Sigmoid colon (tissue), 7 donors: ENCODE data around the gene UBE2M. TPM values are rescaled to one million over a fixed set of nuclear protein-coding genes. Genes with fewer than 3 reads are reported as not detected.
A peak's percentile ranks its signal among the peaks of the same experiment; 100 is the strongest.

Source experiments
- DNase-seq: peaks from one replicate; pipeline ENCODE4 v3.0.0-alpha.2; 2019
- H3K27ac ChIP-seq, 4 donors: fragments of 200-600 bp; sonication (generic); one replicate each; pipeline ENCODE4 v1.5.1; 2016 to 2019; ENCODE audit warnings: mild to moderate bottlenecking in 1 of 4
- H3K27me3 ChIP-seq, 3 donors: fragments of 200-600 bp; sonication (generic); one replicate each; pipeline ENCODE4 v1.5.1; 2019; ENCODE audit warnings: mild to moderate bottlenecking in 1 of 3
- H3K36me3 ChIP-seq, 4 donors: fragments of 200-600 bp; sonication (generic); one replicate each; pipeline ENCODE4 v1.5.1; 2016 to 2019
- H3K4me1 ChIP-seq, 4 donors: fragments of 200-600 bp; sonication (generic); one replicate each; pipeline ENCODE4 v1.5.1; 2017 to 2019
- H3K4me3 ChIP-seq, 4 donors: fragments of 200-600 bp; sonication (generic); one replicate each; pipeline ENCODE4 v1.5.1; 2017 to 2019; ENCODE audit warnings: mild to moderate bottlenecking in 2 of 4, moderate library complexity in 1 of 4
- H3K9me3 ChIP-seq, 4 donors: fragments of 200-600 bp in 3 of 4; sonication (generic) in 3 of 4; one replicate each; pipeline versions ENCODE4 v1.5.1 to v1.6.1; 2013 to 2019
- EP300 ChIP-seq, 4 donors: sonication (generic); formaldehyde crosslinking; IDR thresholded peaks; one replicate each; pipeline ENCODE4 v1.6.1; 2017; ENCODE audit warnings: antibody characterized with exemption in 4 of 4
- POLR2A ChIP-seq, 2 donors: fragments of 450-650 bp; IDR thresholded peaks; one replicate each; pipeline ENCODE4 v1.6.1; 2016; ENCODE audit warnings: antibody characterized with exemption in 2 of 2, mild to moderate bottlenecking in 2 of 2, moderate library complexity in 2 of 2
- POLR2AphosphoS5 ChIP-seq, 4 donors: sonication (generic); formaldehyde crosslinking; IDR thresholded peaks; one replicate each; pipeline ENCODE4 v1.6.1; 2017; ENCODE audit warnings: antibody characterized with exemption in 4 of 4
- WGBS, 2 donors: extraction: QIAGEN DNeasy Blood & Tissue Kit; methylation state at CpG; one replicate each; pipeline ENCODE4 v1.1.7; 2013; 5-methylcytosine and 5-hydroxymethylcytosine counted together
- intact Hi-C: fragments of 100-400 bp; cut with DNase I; formaldehyde crosslinking; loops from one replicate; pipeline ENCODE4 v1.15.1; 2023
- polyA plus RNA-seq, 3 donors: library from polyadenylated mRNA; stranded (reverse); fragments of 200-250 nt; gene quantifications; one replicate each; pipeline ENCODE4 v1.2.3, GENCODE V29; 2013
- total RNA-seq, 4 donors: library from RNA; depleted of rRNA; stranded (reverse); fragments of >200 nt; gene quantifications; one replicate each; pipeline ENCODE4 v1.1.0, GENCODE V29; 2016
- TF ChIP-seq, protein P1 (sequence below), 4 experiments: fragments of 450-650 bp in 3 of 4; fragments of 200-600 bp in 1 of 4; IDR thresholded peaks; one replicate each; pipeline ENCODE4 v1.5.1; 2016 to 2019; ENCODE audit warnings: antibody characterized with exemption in 4 of 4, mild to moderate bottlenecking in 3 of 4, moderate library complexity in 2 of 4
- donor health status: healthy with polysubstance abuse.
- donor health status: Bipolar disorder and iron deficiency.
- donor health status: healthy.

Gene UBE2M
- total and polyA plus RNA-seq, 7 donors, result 22.4 to 58.5 (median 37.5) TPM

DNA sequence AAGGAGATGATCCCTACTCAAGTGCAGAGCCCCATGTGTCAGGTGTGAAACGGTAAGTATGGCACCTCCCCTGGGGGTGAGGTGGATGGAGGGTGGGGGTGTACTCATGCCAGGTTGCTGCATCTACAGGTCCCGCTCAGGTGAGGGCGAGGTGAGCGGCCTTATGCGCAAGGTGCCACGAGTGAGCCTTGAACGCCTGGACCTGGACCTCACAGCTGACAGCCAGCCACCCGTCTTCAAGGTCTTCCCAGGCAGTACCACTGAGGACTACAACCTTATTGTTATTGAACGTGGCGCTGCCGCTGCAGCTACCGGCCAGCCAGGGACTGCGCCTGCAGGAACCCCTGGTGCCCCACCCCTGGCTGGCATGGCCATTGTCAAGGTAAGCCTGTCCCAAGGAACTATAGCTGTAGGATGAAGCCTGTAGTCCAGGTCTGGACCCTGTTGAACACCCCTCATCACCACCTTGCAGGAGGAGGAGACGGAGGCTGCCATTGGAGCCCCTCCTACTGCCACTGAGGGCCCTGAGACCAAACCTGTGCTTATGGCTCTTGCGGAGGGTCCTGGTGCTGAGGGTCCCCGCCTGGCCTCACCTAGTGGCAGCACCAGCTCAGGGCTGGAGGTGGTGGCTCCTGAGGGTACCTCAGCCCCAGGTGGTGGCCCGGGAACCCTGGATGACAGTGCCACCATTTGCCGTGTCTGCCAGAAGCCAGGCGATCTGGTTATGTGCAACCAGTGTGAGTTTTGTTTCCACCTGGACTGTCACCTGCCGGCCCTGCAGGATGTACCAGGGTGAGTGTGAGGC is 9.3 kb downstream of the UBE2M start:
- no peak overlapping the region for H3K27ac ChIP-seq
- no peak for DNase-seq
- no peaks in the 10 kb centered on the region for H3K27me3 ChIP-seq
- peaks cover 46 to 69% (median 56%) of the 10 kb centered on the region in 4 donors for H3K36me3 ChIP-seq
- no peaks in the 10 kb centered on the region for H3K9me3 ChIP-seq
- H3K4me3 ChIP-seq, result no peak overlapping the region
- H3K4me1 ChIP-seq, result peaks cover 0 to 38% (median 30%) of the 10 kb centered on the region in 4 donors
- intact Hi-C loops, result no loop called here
- WGBS, 2 donors, result 91 to 93% methylated on average over 20 of the region's 20 CpGs
- no peak for TF ChIP-seq POLR2A (IDR thresholded peaks at IDR 0.05)
- TF ChIP-seq, protein P1, sequence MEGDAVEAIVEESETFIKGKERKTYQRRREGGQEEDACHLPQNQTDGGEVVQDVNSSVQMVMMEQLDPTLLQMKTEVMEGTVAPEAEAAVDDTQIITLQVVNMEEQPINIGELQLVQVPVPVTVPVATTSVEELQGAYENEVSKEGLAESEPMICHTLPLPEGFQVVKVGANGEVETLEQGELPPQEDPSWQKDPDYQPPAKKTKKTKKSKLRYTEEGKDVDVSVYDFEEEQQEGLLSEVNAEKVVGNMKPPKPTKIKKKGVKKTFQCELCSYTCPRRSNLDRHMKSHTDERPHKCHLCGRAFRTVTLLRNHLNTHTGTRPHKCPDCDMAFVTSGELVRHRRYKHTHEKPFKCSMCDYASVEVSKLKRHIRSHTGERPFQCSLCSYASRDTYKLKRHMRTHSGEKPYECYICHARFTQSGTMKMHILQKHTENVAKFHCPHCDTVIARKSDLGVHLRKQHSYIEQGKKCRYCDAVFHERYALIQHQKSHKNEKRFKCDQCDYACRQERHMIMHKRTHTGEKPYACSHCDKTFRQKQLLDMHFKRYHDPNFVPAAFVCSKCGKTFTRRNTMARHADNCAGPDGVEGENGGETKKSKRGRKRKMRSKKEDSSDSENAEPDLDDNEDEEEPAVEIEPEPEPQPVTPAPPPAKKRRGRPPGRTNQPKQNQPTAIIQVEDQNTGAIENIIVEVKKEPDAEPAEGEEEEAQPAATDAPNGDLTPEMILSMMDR (IDR thresholded peaks at IDR 0.05), result no peak
- TF ChIP-seq EP300 (IDR thresholded peaks at IDR 0.05), result no peak
- no peak for TF ChIP-seq POLR2AphosphoS5 (IDR thresholded peaks at IDR 0.05)

DNA sequence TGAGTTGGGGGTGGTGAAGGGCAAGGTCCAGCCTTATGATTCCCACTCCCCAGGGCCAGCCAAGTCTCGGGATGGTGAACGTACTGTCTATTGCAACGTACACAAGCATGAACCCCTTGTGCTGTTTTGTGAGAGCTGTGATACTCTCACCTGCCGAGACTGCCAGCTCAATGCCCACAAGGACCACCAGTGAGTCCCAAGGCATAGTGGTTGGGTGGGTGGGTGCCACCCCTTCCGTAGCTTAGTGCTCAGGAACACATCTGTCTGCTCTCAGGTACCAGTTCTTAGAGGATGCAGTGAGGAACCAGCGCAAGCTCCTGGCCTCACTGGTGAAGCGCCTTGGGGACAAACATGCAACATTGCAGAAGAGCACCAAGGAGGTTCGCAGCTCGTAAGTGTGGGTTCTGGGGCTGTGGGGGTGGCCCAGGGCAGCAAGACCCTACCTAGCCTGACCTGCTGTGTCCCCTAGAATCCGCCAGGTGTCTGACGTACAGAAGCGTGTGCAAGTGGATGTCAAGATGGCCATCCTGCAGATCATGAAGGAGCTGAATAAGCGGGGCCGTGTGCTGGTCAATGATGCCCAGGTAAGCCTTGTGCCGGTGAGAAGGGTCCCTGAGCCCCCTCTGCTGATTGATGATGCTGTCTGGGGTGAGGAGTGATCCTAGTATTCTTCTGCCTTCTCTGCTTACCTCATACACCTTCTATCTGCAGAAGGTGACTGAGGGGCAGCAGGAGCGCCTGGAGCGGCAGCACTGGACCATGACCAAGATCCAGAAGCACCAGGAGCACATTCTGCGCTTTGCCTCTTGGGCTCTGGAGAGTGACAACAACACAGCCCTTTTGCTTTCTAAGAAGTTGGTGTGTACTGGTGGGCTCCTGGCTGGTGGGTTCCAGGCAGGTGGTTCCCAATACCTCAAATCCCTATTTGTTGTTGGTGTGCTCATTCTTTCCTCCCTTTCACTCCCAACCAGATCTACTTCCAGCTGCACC is 10.8 kb downstream of the UBE2M start:
- TF ChIP-seq, protein P1 (IDR thresholded peaks at IDR 0.05), result no peak
- TF ChIP-seq POLR2A (IDR thresholded peaks at IDR 0.05) (no peak), POLR2AphosphoS5 (IDR thresholded peaks at IDR 0.05) (no peak), EP300 (IDR thresholded peaks at IDR 0.05) (no peak)
- Histone ChIP-seq H3K27ac (no peak overlapping the region), H3K4me3 (no peak overlapping the region), H3K4me1 (peaks cover 0 to 34% (median 26%) of the 10 kb centered on the region in 4 donors), H3K9me3 (no peaks in the 10 kb centered on the region), H3K27me3 (no peaks in the 10 kb centered on the region), H3K36me3 (peaks cover 46 to 64% (median 55%) of the 10 kb centered on the region in 4 donors)
- WGBS, 2 donors, result 90% methylated on average over 18 of the region's 18 CpGs
- intact Hi-C loops, result no loop called here
- DNase-seq, result no peak

DNA sequence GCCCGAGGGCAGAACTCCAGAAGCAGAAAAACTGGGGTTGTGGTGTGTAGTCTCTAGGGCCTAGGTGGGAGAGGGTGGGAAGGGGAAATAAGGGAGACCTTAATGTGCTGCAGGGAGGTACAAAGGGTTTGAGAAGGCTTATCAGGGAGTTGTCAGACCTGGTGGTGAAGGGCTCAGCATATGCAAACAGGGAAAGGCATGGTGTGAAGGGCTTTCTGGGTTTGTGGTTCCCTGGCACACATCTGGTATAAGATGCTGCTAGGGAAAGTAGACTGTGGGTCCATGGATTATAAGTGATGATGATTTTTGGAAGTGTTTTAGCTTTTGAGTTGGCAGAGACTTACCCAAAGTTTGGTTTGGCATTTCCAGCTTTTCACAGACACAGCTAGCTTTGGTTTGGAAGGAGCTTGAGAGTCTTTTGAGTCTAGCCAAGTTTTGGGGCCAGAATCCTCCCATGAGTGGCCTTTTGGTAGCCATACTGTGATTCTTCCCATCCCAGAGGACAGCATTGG is 12.3 kb downstream of the UBE2M start:
- Histone ChIP-seq H3K9me3 (no peaks in the 10 kb centered on the region), H3K27ac (peak overlapping the region in 3 of 4 donors; percentile 86 to 98 (median 98)), H3K36me3 (peaks cover 31 to 48% (median 42%) of the 10 kb centered on the region in 4 donors), H3K4me3 (peak overlapping the region; percentile 74 to 98 (median 97)), H3K27me3 (no peaks in the 10 kb centered on the region), H3K4me1 (peaks cover 0 to 34% (median 26%) of the 10 kb centered on the region in 4 donors)
- TF ChIP-seq, protein P1 (IDR thresholded peaks at IDR 0.05), result no peak
- DNase-seq, result no peak
- WGBS, 2 donors, result 3 to 16% methylated on average over 1 of the region's 1 CpG
- intact Hi-C loops, result no loop called here

DNA sequence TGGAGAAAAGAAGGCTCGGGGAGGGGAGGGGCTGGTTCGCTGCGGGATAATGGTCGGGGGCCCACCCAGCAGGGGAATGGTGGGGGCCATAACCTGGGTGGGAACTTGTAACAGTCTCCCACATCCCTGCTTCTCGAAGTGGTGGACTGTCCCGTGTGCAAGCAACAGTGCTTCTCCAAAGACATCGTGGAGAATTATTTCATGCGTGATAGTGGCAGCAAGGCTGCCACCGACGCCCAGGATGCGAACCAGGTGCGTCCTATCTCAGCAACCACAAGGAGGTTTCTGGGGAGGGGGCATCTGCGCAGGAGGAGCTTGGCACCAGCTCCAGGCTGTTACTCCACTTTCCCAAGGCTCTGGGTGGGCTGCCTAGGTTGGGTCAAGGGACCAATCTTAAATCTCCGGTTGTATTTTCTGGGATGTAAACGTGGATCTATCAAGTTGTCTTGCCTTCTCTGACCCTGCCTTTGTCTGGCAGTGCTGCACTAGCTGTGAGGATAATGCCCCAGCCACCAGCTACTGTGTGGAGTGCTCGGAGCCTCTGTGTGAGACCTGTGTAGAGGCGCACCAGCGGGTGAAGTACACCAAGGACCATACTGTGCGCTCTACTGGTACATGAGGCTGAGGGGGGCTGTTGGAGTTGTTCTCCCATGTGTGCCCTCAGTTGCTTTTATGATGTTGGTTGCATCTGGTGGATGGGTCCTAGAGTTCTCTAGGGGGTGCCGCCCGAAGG is 13.0 kb downstream of the UBE2M start:
- Histone ChIP-seq H3K27me3 (no peaks in the 10 kb centered on the region), H3K9me3 (no peaks in the 10 kb centered on the region), H3K36me3 (peaks cover 25 to 42% (median 36%) of the 10 kb centered on the region in 4 donors), H3K27ac (peak overlapping the region; percentile 86 to 98 (median 97)), H3K4me1 (peaks cover 0 to 34% (median 26%) of the 10 kb centered on the region in 4 donors), H3K4me3 (peak overlapping the region; percentile 74 to 98 (median 97))
- peak; percentile 67 for DNase-seq
- TF ChIP-seq, protein P1 (IDR thresholded peaks at IDR 0.05), result no peak
- TF ChIP-seq POLR2A (IDR thresholded peaks at IDR 0.05) (no peak), POLR2AphosphoS5 (IDR thresholded peaks at IDR 0.05) (no peak), EP300 (IDR thresholded peaks at IDR 0.05) (no peak)
- WGBS, 2 donors, result 3 to 8% methylated on average over 21 of the region's 21 CpGs
- intact Hi-C loops, result loop anchor here (2.0 kb wide), 1 partner anchor 27 kb away; the partner anchor contains the start of gene MZF1
